ENCODE data around the gene VAMP8. TPM values are rescaled to one million over a fixed set of nuclear protein-coding genes. Genes with fewer than 3 reads are reported as not detected.

Gene VAMP8
- total and polyA plus RNA-seq, 2 donors (not counting 1 experiment from before 2014, with no cell fraction given) = 2.3 to 80.6 TPM

GRCh38 chr2:85594715-85595300, 17.4 kb downstream of the VAMP8 start:
- no peak for DNase-seq (ENCODE audit: low read depth in 2 of 2)
- TF ChIP-seq CTCF (conservative IDR thresholded peaks at IDR 0.05 in 1 of 2, IDR thresholded peaks at IDR 0.05 in 1 of 2; ENCODE audit: low read depth in 1 of 2, low read length in 2 of 2) (no peak), EZH2 (IDR thresholded peaks at IDR 0.05; ENCODE audit: low read length, missing control alignments) (no peak)
- H3K79me2 ChIP-seq (ENCODE audit: control insufficient read depth, insufficient read depth, low read length) = peaks cover 26% of the 10 kb centered on the region
- peaks cover 19% of the 10 kb centered on the region for H3K36me3 ChIP-seq (ENCODE audit: control insufficient read depth, insufficient read depth, low read length)
- H2AFZ ChIP-seq (ENCODE audit: low read length) = peak overlapping the region; percentile 51
- H3K27ac ChIP-seq (ENCODE audit: insufficient read depth, low read length) = peak overlapping the region; percentile 88
- peak overlapping the region; percentile 70 for H3K9ac ChIP-seq (ENCODE audit: insufficient read depth, low read length)
- no peaks in the 10 kb centered on the region for H3K27me3 ChIP-seq (ENCODE audit: control insufficient read depth, insufficient read depth, low read length)
- no peaks in the 10 kb centered on the region for H4K20me1 ChIP-seq (ENCODE audit: control insufficient read depth, extremely low read depth, insufficient read depth, low read length)
- peak overlapping the region; percentile 43 to 95 (median 64) for H3K4me3 ChIP-seq (replicated peaks in 1 of 4; ENCODE audit: control extremely low read depth in 1 of 4, insufficient read depth in 1 of 4, low read depth in 3 of 4, low read length in 4 of 4)
- H3K9me3 ChIP-seq (ENCODE audit: control insufficient read depth, insufficient read depth, low read depth, low read length) = no peaks in the 10 kb centered on the region
- H3K4me2 ChIP-seq (ENCODE audit: extremely low read depth, insufficient read depth, low read length) = peak overlapping the region; percentile 84
- peaks cover 34% of the 10 kb centered on the region for H3K4me1 ChIP-seq (ENCODE audit: control insufficient read depth, extremely low read depth, insufficient read depth, low read length)

GRCh38 chr2:85595301-85596025, 18.1 kb downstream of the VAMP8 start, which contains the start of gene RNF181:
RNF181 (plus strand) TSS chr2:85595745; CDS start chr2:85595764, 19 bp downstream.
- Histone ChIP-seq H3K4me1 (ENCODE audit: control insufficient read depth, extremely low read depth, insufficient read depth, low read length) (peaks cover 29% of the 10 kb centered on the region), H4K20me1 (ENCODE audit: control insufficient read depth, extremely low read depth, insufficient read depth, low read length) (no peaks in the 10 kb centered on the region), H3K79me2 (ENCODE audit: control insufficient read depth, insufficient read depth, low read length) (peaks cover 26% of the 10 kb centered on the region), H3K27me3 (ENCODE audit: control insufficient read depth, insufficient read depth, low read length) (no peaks in the 10 kb centered on the region), H3K4me2 (ENCODE audit: extremely low read depth, insufficient read depth, low read length) (peak within 1 kb of the TSS; percentile 84), H3K9me3 (ENCODE audit: control insufficient read depth, insufficient read depth, low read depth, low read length) (no peaks in the 10 kb centered on the region), H3K36me3 (ENCODE audit: control insufficient read depth, insufficient read depth, low read length) (peaks cover 21% of the 10 kb centered on the region), H3K27ac (ENCODE audit: insufficient read depth, low read length) (peak within 1 kb of the TSS; percentile 88), H3K4me3 (replicated peaks in 1 of 4; ENCODE audit: control extremely low read depth in 1 of 4, insufficient read depth in 1 of 4, low read depth in 3 of 4, low read length in 4 of 4) (peak within 1 kb of the TSS; percentile 49 to 95 (median 81)), H3K9ac (ENCODE audit: insufficient read depth, low read length) (peak within 1 kb of the TSS; percentile 86), H2AFZ (ENCODE audit: low read length) (peak within 1 kb of the TSS; percentile 51)
- TF ChIP-seq CTCF (conservative IDR thresholded peaks at IDR 0.05 in 1 of 2, IDR thresholded peaks at IDR 0.05 in 1 of 2; ENCODE audit: low read depth in 1 of 2, low read length in 2 of 2) (no peak), EZH2 (IDR thresholded peaks at IDR 0.05; ENCODE audit: low read length, missing control alignments) (no peak)
- peak; percentile 99 for DNase-seq (ENCODE audit: low read depth in 2 of 2)

- peak overlapping the region; percentile 49 to 95 (median 81) for H3K4me3 ChIP-seq (replicated peaks in 1 of 4; ENCODE audit: control extremely low read depth in 1 of 4, insufficient read depth in 1 of 4, low read depth in 3 of 4, low read length in 4 of 4)
- no peak for DNase-seq (ENCODE audit: low read depth in 2 of 2)
- no peaks in the 10 kb centered on the region for H3K27me3 ChIP-seq (ENCODE audit: control insufficient read depth, insufficient read depth, low read length)
- H3K79me2 ChIP-seq (ENCODE audit: control insufficient read depth, insufficient read depth, low read length) = peaks cover 26% of the 10 kb centered on the region
- peaks cover 24% of the 10 kb centered on the region for H3K4me1 ChIP-seq (ENCODE audit: control insufficient read depth, extremely low read depth, insufficient read depth, low read length)
- peak overlapping the region; percentile 86 for H3K9ac ChIP-seq (ENCODE audit: insufficient read depth, low read length)
- no peaks in the 10 kb centered on the region for H4K20me1 ChIP-seq (ENCODE audit: control insufficient read depth, extremely low read depth, insufficient read depth, low read length)
- H3K4me2 ChIP-seq (ENCODE audit: extremely low read depth, insufficient read depth, low read length) = peak overlapping the region; percentile 80
- no peak overlapping the region for H2AFZ ChIP-seq (ENCODE audit: low read length)
- no peaks in the 10 kb centered on the region for H3K9me3 ChIP-seq (ENCODE audit: control insufficient read depth, insufficient read depth, low read depth, low read length)
- peak overlapping the region; percentile 88 for H3K27ac ChIP-seq (ENCODE audit: insufficient read depth, low read length)
- no peak for TF ChIP-seq EZH2 (IDR thresholded peaks at IDR 0.05; ENCODE audit: low read length, missing control alignments)
- no peak for TF ChIP-seq CTCF (conservative IDR thresholded peaks at IDR 0.05 in 1 of 2, IDR thresholded peaks at IDR 0.05 in 1 of 2; ENCODE audit: low read depth in 1 of 2, low read length in 2 of 2)
- peaks cover 21% of the 10 kb centered on the region for H3K36me3 ChIP-seq (ENCODE audit: control insufficient read depth, insufficient read depth, low read length)
Observed at GRCh38 chr2:85596026-85596333, 18.6 kb downstream of the VAMP8 start.
